GM23338 (cell line): ENCODE data around the gene CEBPG. TPM values are rescaled to one million over a fixed set of nuclear protein-coding genes. Genes with fewer than 3 reads are reported as not detected.

Experiments used
- ATAC-seq: fragments of 200-7000 bp; cut with Tn5 transposase; 3 replicates; pipeline ENCODE4 v1.9.1; 2020
- DNase-seq: peaks from one replicate; pipeline ENCODE4 v3.0.0-alpha.2; 2015; ENCODE audit warnings: low spot score
- H2AFZ ChIP-seq: fragments of 200-600 bp; sonication (generic); 2 replicates; pipeline ENCODE4 v1.8.0; 2016; ENCODE audit warnings: antibody characterized with exemption, mild to moderate bottlenecking, moderate library complexity
- H3F3A ChIP-seq: fragments of 200-600 bp; sonication (generic); replicated peaks from 2 replicates; pipeline ENCODE4 v1.8.0; 2017; ENCODE audit warnings: antibody characterized with exemption, mixed run types, low read depth
- H3K27ac ChIP-seq: fragments of 200-600 bp; sonication (generic); 2 replicates; pipeline ENCODE4 v1.6.1; 2016; ENCODE audit warnings: low read depth
- H3K27me3 ChIP-seq: fragments of 200-600 bp; sonication (generic); 2 replicates; pipeline ENCODE4 v1.8.0; 2016; ENCODE audit warnings: mild to moderate bottlenecking, mixed run types, moderate library complexity; ENCODE audit not compliant: insufficient read depth
- H3K36me3 ChIP-seq: fragments of 200-600 bp; sonication (generic); 2 replicates; pipeline ENCODE4 v1.8.0; 2016; ENCODE audit warnings: mild to moderate bottlenecking; ENCODE audit not compliant: insufficient read depth
- H3K4me1 ChIP-seq: fragments of 200-600 bp; sonication (generic); 2 replicates; pipeline ENCODE4 v1.8.0; 2016; ENCODE audit warnings: mild to moderate bottlenecking, moderate library complexity; ENCODE audit not compliant: insufficient read depth
- H3K4me2 ChIP-seq: fragments of 200-600 bp; sonication (generic); 2 replicates; pipeline ENCODE4 v1.7.1; 2017; ENCODE audit warnings: mixed run types
- H3K4me3 ChIP-seq: fragments of 200-600 bp; sonication (generic); 2 replicates; pipeline ENCODE4 v1.6.1; 2016; ENCODE audit warnings: mixed run types
- H3K79me2 ChIP-seq: fragments of 200-600 bp; sonication (generic); replicated peaks from 2 replicates; pipeline ENCODE4 v1.8.0; 2017; ENCODE audit warnings: mild to moderate bottlenecking; ENCODE audit not compliant: insufficient read depth
- H3K9me2 ChIP-seq: fragments of 200-600 bp; sonication (generic); 2 replicates; pipeline ENCODE4 v1.8.0; 2017; ENCODE audit not compliant: insufficient read depth
- H4K20me1 ChIP-seq: fragments of 200-600 bp; sonication (generic); replicated peaks from 2 replicates; pipeline ENCODE4 v1.8.0; 2017; ENCODE audit warnings: mild to moderate bottlenecking; ENCODE audit not compliant: insufficient read depth
- H3K27ac Mint-ChIP-seq: 2 replicates; pipeline ENCODE4 v1.8.0; 2020; ENCODE audit warnings: inconsistent platforms, mild to moderate bottlenecking, moderate library complexity, mixed read lengths
- H3K27me3 Mint-ChIP-seq: 3 replicates; pipeline ENCODE4 v1.8.0; 2022; ENCODE audit warnings: low read depth, mild to moderate bottlenecking, moderate library complexity, mixed read lengths, inconsistent platforms; ENCODE audit not compliant: insufficient read depth, poor library complexity
- H3K36me3 Mint-ChIP-seq: 3 replicates; pipeline ENCODE4 v1.8.0; 2021; ENCODE audit warnings: low read depth, mild to moderate bottlenecking, inconsistent platforms, moderate library complexity, mixed read lengths
- H3K4me1 Mint-ChIP-seq: 3 replicates; pipeline ENCODE4 v1.8.0; 2020; ENCODE audit warnings: mild to moderate bottlenecking, inconsistent platforms, mixed read lengths
- H3K4me3 Mint-ChIP-seq: 3 replicates; pipeline ENCODE4 v1.8.0; 2021; ENCODE audit warnings: moderate library complexity, mild to moderate bottlenecking, inconsistent platforms, mixed read lengths
- H3K9me3 Mint-ChIP-seq: 3 replicates; pipeline ENCODE4 v1.8.0; 2020; ENCODE audit warnings: moderate library complexity, mild to moderate bottlenecking, inconsistent platforms, mixed read lengths
- CREB1 ChIP-seq: fragments of 250-450 bp; sonication (Bioruptor Pico); IDR thresholded peaks from 2 replicates; pipeline ENCODE4 v1.5.0; 2020; ENCODE audit warnings: low read depth, mild to moderate bottlenecking, moderate library complexity
- JUNB ChIP-seq: IDR thresholded peaks from one replicate; pipeline ENCODE4 v1.6.1; 2016; ENCODE audit warnings: antibody characterized with exemption; ENCODE audit not compliant: unreplicated experiment
- STAT1 ChIP-seq: IDR thresholded peaks from one replicate; pipeline ENCODE4 v1.6.1; 2016; ENCODE audit warnings: antibody characterized with exemption; ENCODE audit not compliant: unreplicated experiment
- polyA plus RNA-seq: library from polyadenylated mRNA; unstranded; fragments of >200 nt; fragmentation: Nextera tagmentation; extraction: Ambion mirVana; gene quantifications from 2 replicates; pipeline ENCODE4 v1.2.1, GENCODE V29; 2016
- total RNA-seq: library from RNA; depleted of rRNA; stranded (reverse); fragments of >200 nt; shearing (Covaris generic); gene quantifications from 2 replicates; pipeline ENCODE4 v1.2.3, GENCODE V29; 2014
- TF ChIP-seq, protein P1 (sequence below): fragments of 250-450 bp; sonication (Bioruptor Pico); IDR thresholded peaks from 2 replicates; pipeline ENCODE4 v1.5.0; 2020; ENCODE audit warnings: mild to moderate bottlenecking, moderate library complexity
- TF ChIP-seq, protein P2 (sequence below): IDR thresholded peaks from one replicate; pipeline ENCODE4 v1.6.1; 2018; ENCODE audit warnings: antibody characterized with exemption; ENCODE audit not compliant: unreplicated experiment

The CEBPG gene
- total and polyA plus RNA-seq, 2 experiments from 2014 or later = 25.9 to 50.2 TPM

DNA sequence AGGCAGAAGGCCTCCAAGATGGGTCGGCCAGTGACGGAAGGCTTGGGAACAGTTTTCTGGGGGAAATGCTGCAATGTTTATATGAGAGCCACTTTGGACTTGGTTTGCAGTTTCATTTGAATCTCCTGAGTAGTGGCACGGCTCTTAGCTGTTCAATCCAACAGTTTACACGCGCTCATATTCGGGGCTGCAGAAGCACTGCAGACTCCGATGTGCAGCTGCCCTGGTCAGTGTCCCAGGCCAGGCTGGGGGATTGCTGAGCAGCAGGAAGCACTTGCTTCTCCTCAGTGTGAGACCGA lies 31.7 kb downstream of the CEBPG start (continued):
- TF ChIP-seq, protein P1, sequence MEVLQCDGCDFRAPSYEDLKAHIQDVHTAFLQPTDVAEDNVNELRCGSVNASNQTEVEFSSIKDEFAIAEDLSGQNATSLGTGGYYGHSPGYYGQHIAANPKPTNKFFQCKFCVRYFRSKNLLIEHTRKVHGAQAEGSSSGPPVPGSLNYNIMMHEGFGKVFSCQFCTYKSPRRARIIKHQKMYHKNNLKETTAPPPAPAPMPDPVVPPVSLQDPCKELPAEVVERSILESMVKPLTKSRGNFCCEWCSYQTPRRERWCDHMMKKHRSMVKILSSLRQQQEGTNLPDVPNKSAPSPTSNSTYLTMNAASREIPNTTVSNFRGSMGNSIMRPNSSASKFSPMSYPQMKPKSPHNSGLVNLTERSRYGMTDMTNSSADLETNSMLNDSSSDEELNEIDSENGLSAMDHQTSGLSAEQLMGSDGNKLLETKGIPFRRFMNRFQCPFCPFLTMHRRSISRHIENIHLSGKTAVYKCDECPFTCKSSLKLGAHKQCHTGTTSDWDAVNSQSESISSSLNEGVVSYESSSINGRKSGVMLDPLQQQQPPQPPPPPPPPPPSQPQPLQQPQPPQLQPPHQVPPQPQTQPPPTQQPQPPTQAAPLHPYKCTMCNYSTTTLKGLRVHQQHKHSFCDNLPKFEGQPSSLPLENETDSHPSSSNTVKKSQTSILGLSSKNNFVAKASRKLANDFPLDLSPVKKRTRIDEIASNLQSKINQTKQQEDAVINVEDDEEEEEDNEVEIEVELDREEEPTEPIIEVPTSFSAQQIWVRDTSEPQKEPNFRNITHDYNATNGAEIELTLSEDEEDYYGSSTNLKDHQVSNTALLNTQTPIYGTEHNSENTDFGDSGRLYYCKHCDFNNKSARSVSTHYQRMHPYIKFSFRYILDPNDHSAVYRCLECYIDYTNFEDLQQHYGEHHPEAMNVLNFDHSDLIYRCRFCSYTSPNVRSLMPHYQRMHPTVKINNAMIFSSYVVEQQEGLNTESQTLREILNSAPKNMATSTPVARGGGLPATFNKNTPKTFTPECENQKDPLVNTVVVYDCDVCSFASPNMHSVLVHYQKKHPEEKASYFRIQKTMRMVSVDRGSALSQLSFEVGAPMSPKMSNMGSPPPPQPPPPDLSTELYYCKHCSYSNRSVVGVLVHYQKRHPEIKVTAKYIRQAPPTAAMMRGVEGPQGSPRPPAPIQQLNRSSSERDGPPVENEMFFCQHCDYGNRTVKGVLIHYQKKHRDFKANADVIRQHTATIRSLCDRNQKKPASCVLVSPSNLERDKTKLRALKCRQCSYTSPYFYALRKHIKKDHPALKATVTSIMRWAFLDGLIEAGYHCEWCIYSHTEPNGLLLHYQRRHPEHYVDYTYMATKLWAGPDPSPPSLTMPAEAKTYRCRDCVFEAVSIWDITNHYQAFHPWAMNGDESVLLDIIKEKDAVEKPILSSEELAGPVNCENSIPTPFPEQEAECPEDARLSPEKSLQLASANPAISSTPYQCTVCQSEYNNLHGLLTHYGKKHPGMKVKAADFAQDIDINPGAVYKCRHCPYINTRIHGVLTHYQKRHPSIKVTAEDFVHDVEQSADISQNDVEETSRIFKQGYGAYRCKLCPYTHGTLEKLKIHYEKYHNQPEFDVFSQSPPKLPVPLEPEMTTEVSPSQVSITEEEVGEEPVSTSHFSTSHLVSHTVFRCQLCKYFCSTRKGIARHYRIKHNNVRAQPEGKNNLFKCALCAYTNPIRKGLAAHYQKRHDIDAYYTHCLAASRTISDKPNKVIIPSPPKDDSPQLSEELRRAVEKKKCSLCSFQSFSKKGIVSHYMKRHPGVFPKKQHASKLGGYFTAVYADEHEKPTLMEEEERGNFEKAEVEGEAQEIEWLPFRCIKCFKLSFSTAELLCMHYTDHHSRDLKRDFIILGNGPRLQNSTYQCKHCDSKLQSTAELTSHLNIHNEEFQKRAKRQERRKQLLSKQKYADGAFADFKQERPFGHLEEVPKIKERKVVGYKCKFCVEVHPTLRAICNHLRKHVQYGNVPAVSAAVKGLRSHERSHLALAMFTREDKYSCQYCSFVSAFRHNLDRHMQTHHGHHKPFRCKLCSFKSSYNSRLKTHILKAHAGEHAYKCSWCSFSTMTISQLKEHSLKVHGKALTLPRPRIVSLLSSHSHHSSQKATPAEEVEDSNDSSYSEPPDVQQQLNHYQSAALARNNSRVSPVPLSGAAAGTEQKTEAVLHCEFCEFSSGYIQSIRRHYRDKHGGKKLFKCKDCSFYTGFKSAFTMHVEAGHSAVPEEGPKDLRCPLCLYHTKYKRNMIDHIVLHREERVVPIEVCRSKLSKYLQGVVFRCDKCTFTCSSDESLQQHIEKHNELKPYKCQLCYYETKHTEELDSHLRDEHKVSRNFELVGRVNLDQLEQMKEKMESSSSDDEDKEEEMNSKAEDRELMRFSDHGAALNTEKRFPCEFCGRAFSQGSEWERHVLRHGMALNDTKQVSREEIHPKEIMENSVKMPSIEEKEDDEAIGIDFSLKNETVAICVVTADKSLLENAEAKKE (CRISPR knock-in tag) = no peak
- no peak for TF ChIP-seq STAT1
- TF ChIP-seq, protein P2, sequence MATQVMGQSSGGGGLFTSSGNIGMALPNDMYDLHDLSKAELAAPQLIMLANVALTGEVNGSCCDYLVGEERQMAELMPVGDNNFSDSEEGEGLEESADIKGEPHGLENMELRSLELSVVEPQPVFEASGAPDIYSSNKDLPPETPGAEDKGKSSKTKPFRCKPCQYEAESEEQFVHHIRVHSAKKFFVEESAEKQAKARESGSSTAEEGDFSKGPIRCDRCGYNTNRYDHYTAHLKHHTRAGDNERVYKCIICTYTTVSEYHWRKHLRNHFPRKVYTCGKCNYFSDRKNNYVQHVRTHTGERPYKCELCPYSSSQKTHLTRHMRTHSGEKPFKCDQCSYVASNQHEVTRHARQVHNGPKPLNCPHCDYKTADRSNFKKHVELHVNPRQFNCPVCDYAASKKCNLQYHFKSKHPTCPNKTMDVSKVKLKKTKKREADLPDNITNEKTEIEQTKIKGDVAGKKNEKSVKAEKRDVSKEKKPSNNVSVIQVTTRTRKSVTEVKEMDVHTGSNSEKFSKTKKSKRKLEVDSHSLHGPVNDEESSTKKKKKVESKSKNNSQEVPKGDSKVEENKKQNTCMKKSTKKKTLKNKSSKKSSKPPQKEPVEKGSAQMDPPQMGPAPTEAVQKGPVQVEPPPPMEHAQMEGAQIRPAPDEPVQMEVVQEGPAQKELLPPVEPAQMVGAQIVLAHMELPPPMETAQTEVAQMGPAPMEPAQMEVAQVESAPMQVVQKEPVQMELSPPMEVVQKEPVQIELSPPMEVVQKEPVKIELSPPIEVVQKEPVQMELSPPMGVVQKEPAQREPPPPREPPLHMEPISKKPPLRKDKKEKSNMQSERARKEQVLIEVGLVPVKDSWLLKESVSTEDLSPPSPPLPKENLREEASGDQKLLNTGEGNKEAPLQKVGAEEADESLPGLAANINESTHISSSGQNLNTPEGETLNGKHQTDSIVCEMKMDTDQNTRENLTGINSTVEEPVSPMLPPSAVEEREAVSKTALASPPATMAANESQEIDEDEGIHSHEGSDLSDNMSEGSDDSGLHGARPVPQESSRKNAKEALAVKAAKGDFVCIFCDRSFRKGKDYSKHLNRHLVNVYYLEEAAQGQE = no peak

DNA sequence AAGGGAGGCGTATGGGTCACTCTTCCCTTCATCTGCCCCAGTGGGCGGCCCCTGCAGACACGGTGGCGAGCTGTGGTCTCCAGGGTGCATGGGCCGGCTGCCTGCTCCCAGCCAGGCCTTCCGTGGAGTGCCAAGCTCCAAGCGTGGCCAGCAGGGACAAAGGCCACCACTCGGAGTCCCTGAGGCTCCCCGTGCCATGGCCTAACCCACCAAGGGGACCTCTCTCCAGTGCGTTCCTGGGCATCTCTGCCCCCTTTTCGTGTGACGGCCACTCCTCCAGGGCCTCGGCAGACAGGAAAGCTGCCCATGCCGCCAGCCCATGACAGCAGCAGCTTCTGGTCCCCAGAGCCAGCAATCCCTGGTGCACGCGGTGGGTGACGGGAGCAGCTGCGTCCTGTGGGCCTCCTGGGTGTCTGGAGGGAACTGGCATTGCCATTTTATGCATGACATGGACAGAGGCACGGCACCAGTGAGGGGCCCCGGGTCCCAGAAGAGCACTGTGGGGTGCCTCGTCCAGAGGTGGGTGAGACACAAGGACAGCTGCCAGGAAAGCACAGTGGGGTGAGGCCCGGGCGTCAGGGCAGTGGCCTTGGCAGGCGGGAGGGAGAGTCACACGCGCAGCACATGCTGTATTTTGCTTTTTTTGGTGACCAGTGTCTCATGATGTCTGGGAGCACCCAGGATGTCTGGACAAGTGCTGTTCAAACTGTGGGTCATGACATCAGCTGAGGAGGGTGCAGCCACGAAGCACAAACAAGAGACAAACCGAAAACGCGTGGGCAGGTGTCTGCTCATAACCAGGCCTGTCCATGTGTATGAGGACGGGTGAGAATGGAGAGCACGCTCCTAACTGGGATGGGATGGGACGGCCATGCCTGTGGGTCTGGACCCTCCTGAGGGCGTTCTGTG lies 32.3 kb downstream of the CEBPG start:
- H3K9me3 Mint-ChIP-seq = no peaks in the 10 kb centered on the region
- peaks cover 4% of the 10 kb centered on the region for H3K27me3 Mint-ChIP-seq
- no peak overlapping the region for H3K27ac ChIP-seq
- H3K36me3 Mint-ChIP-seq = no peaks in the 10 kb centered on the region
- H4K20me1 ChIP-seq = no peaks in the 10 kb centered on the region
- H3K27me3 ChIP-seq = no peaks in the 10 kb centered on the region
- no peak overlapping the region for H2AFZ ChIP-seq
- ATAC-seq (no peak), DNase-seq (no peak)
- no peak overlapping the region for H3K4me3 ChIP-seq
- H3K4me1 Mint-ChIP-seq = peaks cover 7% of the 10 kb centered on the region
- H3K4me2 ChIP-seq = no peak overlapping the region
- H3K9me2 ChIP-seq = no peaks in the 10 kb centered on the region
- H3K27ac Mint-ChIP-seq = peak overlapping the region; percentile 66; the same call in 1 of the 2 replicates
- no peaks in the 10 kb centered on the region for H3K36me3 ChIP-seq
- no peaks in the 10 kb centered on the region for H3K79me2 ChIP-seq
- no peaks in the 10 kb centered on the region for H3F3A ChIP-seq
- H3K4me1 ChIP-seq = no peaks in the 10 kb centered on the region; the same call in 1 of the 2 replicates
- no peak overlapping the region for H3K4me3 Mint-ChIP-seq
- TF ChIP-seq, protein P2 = no peak
- TF ChIP-seq CREB1 (CRISPR knock-in tag) = no peak
- TF ChIP-seq STAT1 = no peak
- no peak for TF ChIP-seq JUNB
